ENCODE results near the gene CHPF2.

CHPF2 gene

GRCh38 chr7:151233804-151234203 is 1.5 kb downstream of the CHPF2 start:
- H3K23ac ChIP-seq (ENCODE audit: low read length) = no peak overlapping the region
- no peak overlapping the region for H3K18ac ChIP-seq (ENCODE audit: low read length)
- H3K36me3 ChIP-seq (ENCODE audit: control insufficient read depth, insufficient read depth, low read length) = peaks cover 2% of the 10 kb centered on the region
- no peaks in the 10 kb centered on the region for H3K27me3 ChIP-seq (ENCODE audit: insufficient read depth, low read length, poor library complexity)
- H3K4ac ChIP-seq (ENCODE audit: low read depth, low read length) = no peak overlapping the region
- no peak overlapping the region for H2BK5ac ChIP-seq (ENCODE audit: low read length)
- H2BK120ac ChIP-seq (ENCODE audit: low read depth, low read length) = no peak overlapping the region
- no peak overlapping the region for H3K4me3 ChIP-seq (ENCODE audit: low read length)
- peaks cover 14% of the 10 kb centered on the region for H3K79me2 ChIP-seq (ENCODE audit: control insufficient read depth, insufficient read depth, low read length)
- peaks cover 2% of the 10 kb centered on the region for H3K4me1 ChIP-seq (ENCODE audit: control insufficient read depth, low read depth, low read length)
- H3K79me1 ChIP-seq (ENCODE audit: low read length) = peaks cover 18% of the 10 kb centered on the region
- H3K56ac ChIP-seq (ENCODE audit: low read length) = peak overlapping the region; percentile 7
- no CpG with 5 or more reads among the region's 9 CpGs for WGBS (ENCODE audit: extremely low coverage, insufficient coverage, low lambda C conversion rate)
- H3K27ac ChIP-seq (ENCODE audit: low read depth, low read length) = no peak overlapping the region
- no peak overlapping the region for H4K5ac ChIP-seq (ENCODE audit: low read length)
- no peak for DNase-seq
- no peak overlapping the region for H2BK15ac ChIP-seq (replicated peaks; ENCODE audit: low read depth)
- no peak overlapping the region for H2AK5ac ChIP-seq (ENCODE audit: low read length)
- H4K8ac ChIP-seq (ENCODE audit: low read depth, low read length) = no peak overlapping the region
- peak overlapping the region; percentile 91 for H3K4me2 ChIP-seq (ENCODE audit: low read length)
- peak overlapping the region; percentile 94 for H3K9ac ChIP-seq (ENCODE audit: low read length)

GRCh38 chr7:151235091-151235787 is 3.0 kb downstream of the CHPF2 start:
- no peak overlapping the region for H3K18ac ChIP-seq (ENCODE audit: low read length)
- no CpG with 5 or more reads among the region's 28 CpGs for WGBS (ENCODE audit: extremely low coverage, insufficient coverage, low lambda C conversion rate)
- peaks cover 3% of the 10 kb centered on the region for H3K36me3 ChIP-seq (ENCODE audit: control insufficient read depth, insufficient read depth, low read length)

GRCh38 chr7:151236406-151236805 is 4.1 kb downstream of the CHPF2 start:
- no peak overlapping the region for H3K9ac ChIP-seq (ENCODE audit: low read length)
- peaks cover 3% of the 10 kb centered on the region for H3K36me3 ChIP-seq (ENCODE audit: control insufficient read depth, insufficient read depth, low read length)
- no peak overlapping the region for H3K4me2 ChIP-seq (ENCODE audit: low read length)
- peaks cover 18% of the 10 kb centered on the region for H3K79me1 ChIP-seq (ENCODE audit: low read length)
- no peak overlapping the region for H3K18ac ChIP-seq (ENCODE audit: low read length)
- peaks cover 14% of the 10 kb centered on the region for H3K79me2 ChIP-seq (ENCODE audit: control insufficient read depth, insufficient read depth, low read length)
- peaks cover 4% of the 10 kb centered on the region for H3K4me1 ChIP-seq (ENCODE audit: control insufficient read depth, low read depth, low read length)
- no peak overlapping the region for H3K27ac ChIP-seq (ENCODE audit: low read depth, low read length)
- no peak overlapping the region for H3K23ac ChIP-seq (ENCODE audit: low read length)
- H3K56ac ChIP-seq (ENCODE audit: low read length) = no peak overlapping the region
- H2BK120ac ChIP-seq (ENCODE audit: low read depth, low read length) = no peak overlapping the region
- H3K27me3 ChIP-seq (ENCODE audit: insufficient read depth, low read length, poor library complexity) = no peaks in the 10 kb centered on the region
- no peak for DNase-seq
- H2AK5ac ChIP-seq (ENCODE audit: low read length) = no peak overlapping the region
- no peak overlapping the region for H3K4me3 ChIP-seq (ENCODE audit: low read length)
- H2BK15ac ChIP-seq (replicated peaks; ENCODE audit: low read depth) = no peak overlapping the region
- no peak overlapping the region for H4K8ac ChIP-seq (ENCODE audit: low read depth, low read length)
- H3K4ac ChIP-seq (ENCODE audit: low read depth, low read length) = no peak overlapping the region
- no peak overlapping the region for H2BK5ac ChIP-seq (ENCODE audit: low read length)
- no CpG with 5 or more reads among the region's 13 CpGs for WGBS (ENCODE audit: extremely low coverage, insufficient coverage, low lambda C conversion rate)
- no peak overlapping the region for H4K5ac ChIP-seq (ENCODE audit: low read length)

More at GRCh38 chr7:151235091-151235787, 3.0 kb downstream of the CHPF2 start:
- Histone ChIP-seq H4K5ac (ENCODE audit: low read length) (no peak overlapping the region), H3K23ac (ENCODE audit: low read length) (no peak overlapping the region), H3K56ac (ENCODE audit: low read length) (no peak overlapping the region), H2BK120ac (ENCODE audit: low read depth, low read length) (no peak overlapping the region), H4K8ac (ENCODE audit: low read depth, low read length) (no peak overlapping the region), H3K79me2 (ENCODE audit: control insufficient read depth, insufficient read depth, low read length) (peaks cover 14% of the 10 kb centered on the region), H3K4me1 (ENCODE audit: control insufficient read depth, low read depth, low read length) (peaks cover 2% of the 10 kb centered on the region), H3K27me3 (ENCODE audit: insufficient read depth, low read length, poor library complexity) (no peaks in the 10 kb centered on the region), H3K4me2 (ENCODE audit: low read length) (no peak overlapping the region), H3K4me3 (ENCODE audit: low read length) (no peak overlapping the region), H3K9ac (ENCODE audit: low read length) (no peak overlapping the region), H2AK5ac (ENCODE audit: low read length) (no peak overlapping the region), H3K27ac (ENCODE audit: low read depth, low read length) (no peak overlapping the region), H3K79me1 (ENCODE audit: low read length) (peaks cover 18% of the 10 kb centered on the region), H2BK5ac (ENCODE audit: low read length) (no peak overlapping the region), H3K4ac (ENCODE audit: low read depth, low read length) (no peak overlapping the region), H2BK15ac (replicated peaks; ENCODE audit: low read depth) (no peak overlapping the region)
- DNase-seq = no peak

- Histone ChIP-seq H3K56ac (ENCODE audit: low read length) (no peak overlapping the region), H3K23ac (ENCODE audit: low read length) (no peak overlapping the region), H3K9ac (ENCODE audit: low read length) (no peak overlapping the region), H3K79me2 (ENCODE audit: control insufficient read depth, insufficient read depth, low read length) (peaks cover 14% of the 10 kb centered on the region), H3K4ac (ENCODE audit: low read depth, low read length) (no peak overlapping the region), H2BK15ac (replicated peaks; ENCODE audit: low read depth) (no peak overlapping the region), H3K18ac (ENCODE audit: low read length) (no peak overlapping the region), H3K4me1 (ENCODE audit: control insufficient read depth, low read depth, low read length) (peaks cover 4% of the 10 kb centered on the region), H3K4me2 (ENCODE audit: low read length) (no peak overlapping the region), H3K4me3 (ENCODE audit: low read length) (no peak overlapping the region), H3K79me1 (ENCODE audit: low read length) (peaks cover 18% of the 10 kb centered on the region), H4K8ac (ENCODE audit: low read depth, low read length) (no peak overlapping the region), H3K27me3 (ENCODE audit: insufficient read depth, low read length, poor library complexity) (no peaks in the 10 kb centered on the region), H3K27ac (ENCODE audit: low read depth, low read length) (no peak overlapping the region), H2BK5ac (ENCODE audit: low read length) (no peak overlapping the region), H3K36me3 (ENCODE audit: control insufficient read depth, insufficient read depth, low read length) (peaks cover 3% of the 10 kb centered on the region), H4K5ac (ENCODE audit: low read length) (no peak overlapping the region), H2BK120ac (ENCODE audit: low read depth, low read length) (no peak overlapping the region), H2AK5ac (ENCODE audit: low read length) (no peak overlapping the region)
- no peak for DNase-seq
- no CpG with 5 or more reads among the region's 44 CpGs for WGBS (ENCODE audit: extremely low coverage, insufficient coverage, low lambda C conversion rate)
Observed at GRCh38 chr7:151237244-151238189, 5.2 kb downstream of the CHPF2 start.

- no peak overlapping the region for H3K4me3 ChIP-seq (ENCODE audit: low read length)
- no peak overlapping the region for H3K4me2 ChIP-seq (ENCODE audit: low read length)
- H3K79me1 ChIP-seq (ENCODE audit: low read length) = peaks cover 12% of the 10 kb centered on the region
- no peaks in the 10 kb centered on the region for H3K27me3 ChIP-seq (ENCODE audit: insufficient read depth, low read length, poor library complexity)
- H3K56ac ChIP-seq (ENCODE audit: low read length) = no peak overlapping the region
- H3K4me1 ChIP-seq (ENCODE audit: control insufficient read depth, low read depth, low read length) = peaks cover 4% of the 10 kb centered on the region
- no peak overlapping the region for H2BK120ac ChIP-seq (ENCODE audit: low read depth, low read length)
- H3K18ac ChIP-seq (ENCODE audit: low read length) = no peak overlapping the region
- H2AK5ac ChIP-seq (ENCODE audit: low read length) = no peak overlapping the region
- H3K23ac ChIP-seq (ENCODE audit: low read length) = no peak overlapping the region
- H3K4ac ChIP-seq (ENCODE audit: low read depth, low read length) = no peak overlapping the region
- H2BK15ac ChIP-seq (replicated peaks; ENCODE audit: low read depth) = no peak overlapping the region
- no peak overlapping the region for H4K8ac ChIP-seq (ENCODE audit: low read depth, low read length)
- H3K27ac ChIP-seq (ENCODE audit: low read depth, low read length) = no peak overlapping the region
- no peak overlapping the region for H3K9ac ChIP-seq (ENCODE audit: low read length)
- no peak overlapping the region for H2BK5ac ChIP-seq (ENCODE audit: low read length)
- H4K5ac ChIP-seq (ENCODE audit: low read length) = no peak overlapping the region
- no CpG with 5 or more reads among the region's 17 CpGs for WGBS (ENCODE audit: extremely low coverage, insufficient coverage, low lambda C conversion rate)
- H3K79me2 ChIP-seq (ENCODE audit: control insufficient read depth, insufficient read depth, low read length) = peaks cover 10% of the 10 kb centered on the region
- no peak for DNase-seq
- peaks cover 3% of the 10 kb centered on the region for H3K36me3 ChIP-seq (ENCODE audit: control insufficient read depth, insufficient read depth, low read length)
Observed at GRCh38 chr7:151238190-151238810, 6.0 kb downstream of the CHPF2 start.

Measured in mesendoderm (in vitro differentiated cells).